GM23338 (cell line): ENCODE measurements around the gene RASAL3. TPM values are rescaled to one million over a fixed set of nuclear protein-coding genes. Genes with fewer than 3 reads are reported as not detected.

Experiments
- ATAC-seq: fragments of 200-7000 bp; cut with Tn5 transposase; 3 replicates; pipeline ENCODE4 v1.9.1; 2020
- DNase-seq: peaks from one replicate; pipeline ENCODE4 v3.0.0-alpha.2; 2015; ENCODE audit warnings: low spot score
- H2AFZ ChIP-seq: fragments of 200-600 bp; sonication (generic); 2 replicates; pipeline ENCODE4 v1.8.0; 2016; ENCODE audit warnings: antibody characterized with exemption, mild to moderate bottlenecking, moderate library complexity
- H3F3A ChIP-seq: fragments of 200-600 bp; sonication (generic); replicated peaks from 2 replicates; pipeline ENCODE4 v1.8.0; 2017; ENCODE audit warnings: antibody characterized with exemption, mixed run types, low read depth
- H3K27ac ChIP-seq: fragments of 200-600 bp; sonication (generic); 2 replicates; pipeline ENCODE4 v1.6.1; 2016; ENCODE audit warnings: low read depth
- H3K27me3 ChIP-seq: fragments of 200-600 bp; sonication (generic); 2 replicates; pipeline ENCODE4 v1.8.0; 2016; ENCODE audit warnings: mild to moderate bottlenecking, mixed run types, moderate library complexity; ENCODE audit not compliant: insufficient read depth
- H3K36me3 ChIP-seq: fragments of 200-600 bp; sonication (generic); 2 replicates; pipeline ENCODE4 v1.8.0; 2016; ENCODE audit warnings: mild to moderate bottlenecking; ENCODE audit not compliant: insufficient read depth
- H3K4me1 ChIP-seq: fragments of 200-600 bp; sonication (generic); 2 replicates; pipeline ENCODE4 v1.8.0; 2016; ENCODE audit warnings: mild to moderate bottlenecking, moderate library complexity; ENCODE audit not compliant: insufficient read depth
- H3K4me2 ChIP-seq: fragments of 200-600 bp; sonication (generic); 2 replicates; pipeline ENCODE4 v1.7.1; 2017; ENCODE audit warnings: mixed run types
- H3K4me3 ChIP-seq: fragments of 200-600 bp; sonication (generic); 2 replicates; pipeline ENCODE4 v1.6.1; 2016; ENCODE audit warnings: mixed run types
- H3K79me2 ChIP-seq: fragments of 200-600 bp; sonication (generic); replicated peaks from 2 replicates; pipeline ENCODE4 v1.8.0; 2017; ENCODE audit warnings: mild to moderate bottlenecking; ENCODE audit not compliant: insufficient read depth
- H3K9me2 ChIP-seq: fragments of 200-600 bp; sonication (generic); 2 replicates; pipeline ENCODE4 v1.8.0; 2017; ENCODE audit not compliant: insufficient read depth
- H4K20me1 ChIP-seq: fragments of 200-600 bp; sonication (generic); replicated peaks from 2 replicates; pipeline ENCODE4 v1.8.0; 2017; ENCODE audit warnings: mild to moderate bottlenecking; ENCODE audit not compliant: insufficient read depth
- H3K27ac Mint-ChIP-seq: 2 replicates; pipeline ENCODE4 v1.8.0; 2020; ENCODE audit warnings: inconsistent platforms, mild to moderate bottlenecking, moderate library complexity, mixed read lengths
- H3K27me3 Mint-ChIP-seq: 3 replicates; pipeline ENCODE4 v1.8.0; 2022; ENCODE audit warnings: low read depth, mild to moderate bottlenecking, moderate library complexity, mixed read lengths, inconsistent platforms; ENCODE audit not compliant: insufficient read depth, poor library complexity
- H3K36me3 Mint-ChIP-seq: 3 replicates; pipeline ENCODE4 v1.8.0; 2021; ENCODE audit warnings: low read depth, mild to moderate bottlenecking, inconsistent platforms, moderate library complexity, mixed read lengths
- H3K4me1 Mint-ChIP-seq: 3 replicates; pipeline ENCODE4 v1.8.0; 2020; ENCODE audit warnings: mild to moderate bottlenecking, inconsistent platforms, mixed read lengths
- H3K4me3 Mint-ChIP-seq: 3 replicates; pipeline ENCODE4 v1.8.0; 2021; ENCODE audit warnings: moderate library complexity, mild to moderate bottlenecking, inconsistent platforms, mixed read lengths
- H3K9me3 Mint-ChIP-seq: 3 replicates; pipeline ENCODE4 v1.8.0; 2020; ENCODE audit warnings: moderate library complexity, mild to moderate bottlenecking, inconsistent platforms, mixed read lengths
- CREB1 ChIP-seq: fragments of 250-450 bp; sonication (Bioruptor Pico); IDR thresholded peaks from 2 replicates; pipeline ENCODE4 v1.5.0; 2020; ENCODE audit warnings: low read depth, mild to moderate bottlenecking, moderate library complexity
- ETS1 ChIP-seq: IDR thresholded peaks from 2 replicates; pipeline ENCODE4 v1.6.1; 2016; ENCODE audit warnings: antibody characterized with exemption
- EZH2 ChIP-seq: fragments of 200-600 bp; sonication (generic); IDR thresholded peaks from one replicate; pipeline ENCODE4 v1.8.0; 2017; ENCODE audit warnings: antibody characterized with exemption, mild to moderate bottlenecking, low read depth; ENCODE audit not compliant: unreplicated experiment
- EZH2phosphoT487 ChIP-seq: fragments of 200-600 bp; sonication (generic); IDR thresholded peaks from one replicate; pipeline ENCODE4 v1.8.1; 2018; ENCODE audit warnings: antibody characterized with exemption; ENCODE audit not compliant: unreplicated experiment
- JUNB ChIP-seq: IDR thresholded peaks from one replicate; pipeline ENCODE4 v1.6.1; 2016; ENCODE audit warnings: antibody characterized with exemption; ENCODE audit not compliant: unreplicated experiment
- ZNF114 ChIP-seq: fragments of 250-450 bp; sonication (Bioruptor Pico); IDR thresholded peaks from 2 replicates; pipeline ENCODE4 v1.5.0; 2020; ENCODE audit warnings: mild to moderate bottlenecking, moderate library complexity
- ZNF331 ChIP-seq: fragments of 250-450 bp; sonication (Bioruptor Pico); IDR thresholded peaks from 2 replicates; pipeline ENCODE4 v1.5.0; 2020; ENCODE audit warnings: low read depth, mild to moderate bottlenecking, moderate library complexity
- polyA plus RNA-seq: library from polyadenylated mRNA; unstranded; fragments of >200 nt; fragmentation: Nextera tagmentation; extraction: Ambion mirVana; gene quantifications from 2 replicates; pipeline ENCODE4 v1.2.1, GENCODE V29; 2016
- total RNA-seq: library from RNA; depleted of rRNA; stranded (reverse); fragments of >200 nt; shearing (Covaris generic); gene quantifications from 2 replicates; pipeline ENCODE4 v1.2.3, GENCODE V29; 2014

The RASAL3 gene
- total and polyA plus RNA-seq, 2 experiments from 2014 or later = 1.8 to 1.9 TPM

DNA sequence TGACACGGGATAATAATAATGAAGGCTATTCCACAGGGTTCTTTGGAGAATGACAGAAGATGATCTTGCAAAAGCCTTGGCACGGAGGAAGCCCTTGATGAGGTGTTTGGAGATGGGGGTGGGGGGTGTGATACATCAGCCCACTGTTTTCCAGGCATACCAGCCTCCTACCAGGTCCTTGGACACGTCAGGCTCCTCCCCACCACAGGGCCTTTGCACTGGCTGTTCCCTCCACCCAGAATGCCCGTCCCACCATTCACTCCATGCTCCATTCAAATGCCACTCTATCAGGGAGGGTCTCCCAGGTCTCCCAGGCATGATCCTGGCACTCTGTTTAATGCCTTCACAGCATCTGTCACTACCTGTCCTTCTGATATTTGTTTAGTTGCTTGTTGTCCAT, 17.3 kb downstream of the RASAL3 start:
- ATAC-seq (no peak), DNase-seq (no peak)
- Histone ChIP-seq H3K4me2 (no peak overlapping the region), H3K79me2 (no peaks in the 10 kb centered on the region), H2AFZ (no peak overlapping the region), H3K9me2 (peaks cover 8% of the 10 kb centered on the region; the same call in 1 of the 2 replicates), H3K36me3 (no peaks in the 10 kb centered on the region), H3K27me3 (no peaks in the 10 kb centered on the region), H3K4me1 (peaks cover 6% of the 10 kb centered on the region), H3K4me3 (no peak overlapping the region), H3K27ac (no peak overlapping the region), H3F3A (0 out of 2 replicates have a peak, but pooled peaks cover 8% of the 10 kb centered on the region), H4K20me1 (no peaks in the 10 kb centered on the region)
- Mint-ChIP-seq H3K36me3 (no peaks in the 10 kb centered on the region; the same call in 2 of the 3 replicates), H3K9me3 (no peaks in the 10 kb centered on the region; the same call in 1 of the 3 replicates), H3K4me1 (peaks cover 7% of the 10 kb centered on the region), H3K4me3 (no peak overlapping the region), H3K27me3 (peaks cover 11% of the 10 kb centered on the region), H3K27ac (no peak overlapping the region)
- no peak for TF ChIP-seq ETS1

GRCh38 chr19:15445807-15446376, 18.5 kb downstream of the RASAL3 start:
- ATAC-seq = no peak
- Histone ChIP-seq H4K20me1 (no peaks in the 10 kb centered on the region), H3K27me3 (no peaks in the 10 kb centered on the region), H3K4me2 (no peak overlapping the region), H3K79me2 (no peaks in the 10 kb centered on the region), H3K4me1 (peaks cover 6% of the 10 kb centered on the region), H3K9me2 (peaks cover 6% of the 10 kb centered on the region; the same call in 1 of the 2 replicates), H3K27ac (no peak overlapping the region), H2AFZ (no peak overlapping the region), H3K36me3 (no peaks in the 10 kb centered on the region), H3K4me3 (no peak overlapping the region), H3F3A (0 out of 2 replicates have a peak, but pooled peaks cover 4% of the 10 kb centered on the region)
- Mint-ChIP-seq H3K9me3 (no peaks in the 10 kb centered on the region; the same call in 2 of the 3 replicates), H3K4me3 (no peak overlapping the region), H3K27me3 (peaks cover 10% of the 10 kb centered on the region), H3K4me1 (peaks cover 7% of the 10 kb centered on the region), H3K27ac (no peak overlapping the region), H3K36me3 (no peaks in the 10 kb centered on the region; the same call in 2 of the 3 replicates)
- TF ChIP-seq EZH2 (no peak), ZNF114 (no peak), JUNB (no peak), EZH2phosphoT487 (no peak), CREB1 (CRISPR knock-in tag) (no peak), ZNF331 (CRISPR knock-in tag) (no peak), ETS1 (no peak)
- DNase-seq = no peak

- H3K27me3 Mint-ChIP-seq = peaks cover 8% of the 10 kb centered on the region
- Histone ChIP-seq H3K4me1 (peaks cover 6% of the 10 kb centered on the region), H2AFZ (no peak overlapping the region), H3K9me2 (no peaks in the 10 kb centered on the region), H3K36me3 (no peaks in the 10 kb centered on the region), H3K27me3 (no peaks in the 10 kb centered on the region), H3K79me2 (no peaks in the 10 kb centered on the region), H4K20me1 (no peaks in the 10 kb centered on the region), H3K27ac (no peak overlapping the region), H3K4me3 (no peak overlapping the region), H3F3A (0 out of 2 replicates have a peak, but pooled peaks cover 4% of the 10 kb centered on the region), H3K4me2 (no peak overlapping the region)
- H3K27ac Mint-ChIP-seq = no peak overlapping the region
- H3K36me3 Mint-ChIP-seq = no peaks in the 10 kb centered on the region; the same call in 2 of the 3 replicates
- ATAC-seq = no peak
- no peak overlapping the region for H3K4me3 Mint-ChIP-seq
- H3K4me1 Mint-ChIP-seq = peaks cover 7% of the 10 kb centered on the region
- no peaks in the 10 kb centered on the region for H3K9me3 Mint-ChIP-seq
- DNase-seq = no peak
- TF ChIP-seq ETS1 = no peak
These were observed 19.1 kb downstream of the RASAL3 start for GRCh38 chr19:15445227-15445605.
